A549 (cell line): ENCODE measurements around the gene HHLA2. TPM values are rescaled to one million over a fixed set of nuclear protein-coding genes. Genes with fewer than 3 reads are reported as not detected.

Source experiments
- ATAC-seq, 2 experiments: fragments of 200-7000 bp in 1 of 2; fragments of >200 bp in 1 of 2; cut with Nextera tagmentation in 1 of 2; cut with Tn5 transposase in 1 of 2; 3 replicates each; pipeline versions ENCODE4 v1.8.0 to v1.9.1; 2018 to 2020; ENCODE audit warnings: mild to moderate bottlenecking in 1 of 2, moderate library complexity in 1 of 2
- CTCF ChIA-PET: fragments of 300-600 bp; sonication (Branson Sonifier 250); formaldehyde crosslinking; extraction: SDS; loops from one replicate; lab custom pipeline; 2021; ENCODE audit warnings: antibody characterized with exemption, inconsistent platforms; lab: Yijun Ruan, JAX
- POLR2A ChIA-PET: fragments of 350-600 bp; formaldehyde crosslinking; extraction: SDS; loops from one replicate; lab custom pipeline; 2021; ENCODE audit warnings: antibody characterized with exemption, inconsistent platforms; lab: Yijun Ruan, JAX
- DNase-seq, 2 experiments: peaks; one replicate each; pipeline versions ENCODE4 v3.0.0 to v3.0.0-alpha.2; 2011 to 2016; ENCODE audit warnings: low read depth in 1 of 2, low spot score in 1 of 2
- FAIRE-seq: peaks from 2 replicates; lab custom pipeline; 2011; peaks lifted over from hg19 to GRCh38; lab: Jason Lieb, UNC
- H3K27ac ChIP-seq, 2 experiments: fragments of >200 bp; sonication (Bioruptor Twin); formaldehyde crosslinking; 3 replicates each; pipeline ENCODE4 v1.5.1; 2016 to 2017
- H3K4me1 ChIP-seq: fragments of >200 bp; sonication (Bioruptor Twin); formaldehyde crosslinking; 3 replicates; pipeline ENCODE4 v1.6.1; 2016
- H3K4me2 ChIP-seq: fragments of >200 bp; sonication (Bioruptor Twin); formaldehyde crosslinking; 3 replicates; pipeline ENCODE4 v1.6.1; 2016
- H3K4me3 ChIP-seq: fragments of >200 bp; sonication (Bioruptor Twin); formaldehyde crosslinking; 3 replicates; pipeline ENCODE4 v1.5.1; 2016
- H3K9me3 ChIP-seq: fragments of >200 bp; sonication (Bioruptor Twin); formaldehyde crosslinking; 3 replicates; pipeline ENCODE4 v1.6.1; 2016
- ATOH8 ChIP-seq: fragments of 250-450 bp; sonication (Bioruptor Pico); IDR thresholded peaks from 2 replicates; pipeline ENCODE4 v1.5.0; 2020; ENCODE audit warnings: low read depth, mild to moderate bottlenecking, moderate library complexity
- CBX2 ChIP-seq: fragments of 200-600 bp; sonication (generic); IDR thresholded peaks from 2 replicates; pipeline ENCODE4 v1.6.1; 2016; ENCODE audit warnings: low read depth, mild to moderate bottlenecking, borderline replicate concordance
- CEBPB ChIP-seq, 2 experiments: fragments of >200 bp in 1 of 2; sonication (Bioruptor Twin) in 1 of 2; formaldehyde crosslinking in 1 of 2; IDR thresholded peaks; 2 replicates each; pipeline ENCODE4 v1.6.1; 2012 to 2016
- CTCF ChIP-seq: fragments of >200 bp; sonication (Bioruptor Twin); formaldehyde crosslinking; IDR thresholded peaks from 3 replicates; pipeline ENCODE4 v1.5.1; 2016
- EHF ChIP-seq: fragments of 250-450 bp; sonication (Bioruptor Pico); IDR thresholded peaks from 2 replicates; pipeline ENCODE4 v1.5.0; 2020; ENCODE audit warnings: mild to moderate bottlenecking
- ELK1 ChIP-seq: fragments of 150-350 bp; IDR thresholded peaks from 2 replicates; pipeline ENCODE4 v1.6.1; 2014; ENCODE audit warnings: low read depth, mild to moderate bottlenecking, low read length
- ESRRA ChIP-seq: fragments of 150-350 bp; IDR thresholded peaks from 2 replicates; pipeline ENCODE4 v1.6.1; 2014; ENCODE audit warnings: mild to moderate bottlenecking, low read length, borderline replicate concordance
- HOXA7 ChIP-seq: fragments of 250-450 bp; sonication (Bioruptor Pico); IDR thresholded peaks from 2 replicates; pipeline ENCODE4 v1.5.0; 2020; ENCODE audit warnings: mild to moderate bottlenecking, moderate library complexity
- HOXB5 ChIP-seq: fragments of 250-450 bp; sonication (Bioruptor Pico); IDR thresholded peaks from 2 replicates; pipeline ENCODE4 v1.5.0; 2020; ENCODE audit warnings: mild to moderate bottlenecking, moderate library complexity
- KDM1A ChIP-seq: fragments of 200-600 bp; sonication (generic); IDR thresholded peaks from 2 replicates; pipeline ENCODE4 v1.6.1; 2016; ENCODE audit warnings: low read depth, mild to moderate bottlenecking
- MAZ ChIP-seq: fragments of 150-350 bp; IDR thresholded peaks from 2 replicates; pipeline ENCODE4 v1.6.1; 2014; ENCODE audit warnings: antibody characterized with exemption, low read depth, low read length, borderline replicate concordance
- NFE2L2 ChIP-seq: fragments of 150-350 bp; conservative IDR thresholded peaks from 2 replicates; pipeline ENCODE4 v1.6.1; 2014; ENCODE audit warnings: low read length
- NPAS2 ChIP-seq: fragments of 250-450 bp; sonication (Bioruptor Pico); IDR thresholded peaks from 2 replicates; pipeline ENCODE4 v1.8.0; 2022; ENCODE audit warnings: mild to moderate bottlenecking, moderate library complexity, borderline replicate concordance
- RAD21 ChIP-seq, 2 experiments: fragments of >200 bp in 1 of 2; sonication (Bioruptor Twin) in 1 of 2; formaldehyde crosslinking in 1 of 2; IDR thresholded peaks in 1 of 2; conservative IDR thresholded peaks in 1 of 2; 2 replicates in 1 of 2; 3 replicates in 1 of 2; pipeline ENCODE4 v1.6.1; 2012 to 2018; ENCODE audit warnings: inconsistent platforms in 1 of 2
- RFX5 ChIP-seq: fragments of 450-650 bp; IDR thresholded peaks from 2 replicates; pipeline ENCODE4 v1.7.1; 2014; ENCODE audit warnings: antibody characterized with exemption, mild to moderate bottlenecking, moderate library complexity
- RNF2 ChIP-seq: fragments of 200-600 bp; sonication (generic); IDR thresholded peaks from 2 replicates; pipeline ENCODE4 v1.6.1; 2016; ENCODE audit warnings: low read depth, mild to moderate bottlenecking, antibody characterized with exemption, moderate library complexity, borderline replicate concordance
- SMC3 ChIP-seq: fragments of >200 bp; sonication (Bioruptor Twin); formaldehyde crosslinking; IDR thresholded peaks from 3 replicates; pipeline ENCODE4 v1.6.1; 2018; ENCODE audit warnings: inconsistent platforms
- TP53 ChIP-seq: fragments of 250-450 bp; sonication (Bioruptor Pico); IDR thresholded peaks from 2 replicates; pipeline ENCODE4 v1.5.0; 2021; ENCODE audit warnings: mild to moderate bottlenecking, moderate library complexity
- USF2 ChIP-seq: fragments of 450-650 bp; IDR thresholded peaks from 2 replicates; pipeline ENCODE4 v1.6.1; 2014; ENCODE audit warnings: antibody characterized with exemption
- ZFP36 ChIP-seq: fragments of 450-650 bp; IDR thresholded peaks from 2 replicates; pipeline ENCODE4 v1.6.1; 2014; ENCODE audit warnings: borderline replicate concordance; ENCODE audit not compliant: partially characterized antibody
- ZSCAN20 ChIP-seq: fragments of 250-450 bp; sonication (Bioruptor Pico); IDR thresholded peaks from 2 replicates; pipeline ENCODE4 v1.8.0; 2022; ENCODE audit warnings: mild to moderate bottlenecking, moderate library complexity
- WGBS: methylation state at CpG from one replicate; pipeline ENCODE4 v1.1.6; 2017; ENCODE audit errors: missing lambda C conversion rate; 5-methylcytosine and 5-hydroxymethylcytosine counted together
- polyA plus RNA-seq, 4 experiments: library from polyadenylated mRNA; depleted of rRNA in 3 of 4; stranded (reverse); fragments of >200 nt; fragmentation: RNase III in 1 of 4; extraction: RNeasy Plus Mini Kit Qiagen cat#74134 plus additional on column Dnase treatment in 1 of 4; gene quantifications; 2 replicates in 3 of 4; 3 replicates in 1 of 4; pipeline ENCODE4 v1.2.3, GENCODE V29; 2011 to 2017

Gene HHLA2
- polyA plus RNA-seq, 2 of the 4 experiments (the other 2 are of a cell fraction) = 0.08 to 0.48 TPM

- peak; percentile 26 to 59; a peak in 3 of 6 replicates for ATAC-seq
- no peak overlapping the region for H3K27ac ChIP-seq
- H3K9me3 ChIP-seq = no peaks in the 10 kb centered on the region
- ChIA-PET CTCF (interaction anchor here (0.8 to 2.4 kb wide), 13 partner anchors 10 to 1171 kb away, joined by 3 to 8 read pairs (median 4); no protein-coding TSS in a partner anchor), POLR2A (no interaction called here)
- H3K4me3 ChIP-seq = no peak overlapping the region
- WGBS = 59% methylated on average over 3 of the region's 3 CpGs
- H3K4me2 ChIP-seq = peak overlapping the region; percentile 45; the same call in 1 of the 3 replicates
- no peaks in the 10 kb centered on the region for H3K4me1 ChIP-seq
- DNase-seq = no peak
- no peak for FAIRE-seq
- TF ChIP-seq RFX5 = no peak
- TF ChIP-seq KDM1A = no peak
These were observed 109.8 kb downstream of the HHLA2 start for GRCh38 chr3:108406063-108406660.

GRCh38 chr3:108406661-108407206 is 110.4 kb downstream of the HHLA2 start:
- FAIRE-seq = peak; percentile 97

GRCh38 chr3:108407886-108408285 is 111.5 kb downstream of the HHLA2 start:
- no peaks in the 10 kb centered on the region for H3K4me1 ChIP-seq
- POLR2A ChIA-PET = no interaction called here
- DNase-seq = no peak
- TF ChIP-seq ATOH8 (CRISPR knock-in tag) (no peak), ZSCAN20 (CRISPR knock-in tag) (no peak), RNF2 (no peak)
- TF ChIP-seq, all 56 proteins: peak for 0
- no peak for ATAC-seq
- Histone ChIP-seq H3K27ac (no peak overlapping the region), H3K4me3 (no peak overlapping the region), H3K4me2 (no peak overlapping the region), H3K9me3 (no peaks in the 10 kb centered on the region)
- FAIRE-seq = no peak
- 49% methylated on average over 3 of the region's 3 CpGs for WGBS
- CTCF ChIA-PET = interaction anchor here (0.9 to 1.4 kb wide), 8 partner anchors 9 to 470 kb away, joined by 3 to 6 read pairs (median 4); no protein-coding TSS in a partner anchor

More at GRCh38 chr3:108406661-108407206, 110.4 kb downstream of the HHLA2 start:
- CTCF ChIA-PET = interaction anchor here (0.7 to 2.4 kb wide), 14 partner anchors 10 to 1171 kb away, joined by 3 to 6 read pairs (median 4); no protein-coding TSS in a partner anchor
- H3K27ac ChIP-seq = no peak overlapping the region
- H3K4me1 ChIP-seq = no peaks in the 10 kb centered on the region
- WGBS = 12% methylated on average over 7 of the region's 7 CpGs
- H3K9me3 ChIP-seq = no peaks in the 10 kb centered on the region
- DNase-seq (peak; percentile 62 to 71), ATAC-seq (peak; percentile 99)
- no peak for TF ChIP-seq NPAS2
- peak; percentile 78 for TF ChIP-seq USF2
- no peak for TF ChIP-seq MAZ
- peak; percentile 74 for TF ChIP-seq CTCF
- TF ChIP-seq EHF = no peak
- TF ChIP-seq CEBPB (IDR thresholded peaks at IDR 0.05) = no peak
- no peak for TF ChIP-seq NFE2L2
- no peak for TF ChIP-seq ESRRA
- peak; percentile 73 to 76 for TF ChIP-seq RAD21 (conservative IDR thresholded peaks at IDR 0.05 in 1 of 2, IDR thresholded peaks at IDR 0.05 in 1 of 2)
- TF ChIP-seq ELK1 = no peak
- no peak for TF ChIP-seq HOXB5 (CRISPR knock-in tag)
- no peak for TF ChIP-seq CBX2
- no peak for TF ChIP-seq ZFP36
- peak; percentile 72 for TF ChIP-seq SMC3
- TF ChIP-seq TP53 (CRISPR knock-in tag) = no peak
- TF ChIP-seq HOXA7 (CRISPR knock-in tag) = no peak
- H3K4me2 ChIP-seq = peak overlapping the region; percentile 45; the same call in 2 of the 3 replicates
- no peak overlapping the region for H3K4me3 ChIP-seq
- POLR2A ChIA-PET = no interaction called here
